KMS-11 (cell line): Measurements from ENCODE around the gene RAI14.

Experiments used
- H2AFZ ChIP-seq: fragments of 200-600 bp; sonication (generic); 2 replicates; pipeline ENCODE4 v1.6.1; 2016; ENCODE audit warnings: antibody characterized with exemption, mixed run types, low read depth
- H3K27ac ChIP-seq: fragments of 200-600 bp; sonication (generic); 2 replicates; pipeline ENCODE4 v1.6.1; 2016; ENCODE audit warnings: mild to moderate bottlenecking, mixed run types
- H3K27me3 ChIP-seq: fragments of 200-600 bp; sonication (generic); 2 replicates; pipeline ENCODE4 v1.6.1; 2017; ENCODE audit warnings: mild to moderate bottlenecking, low read depth, mixed run types, moderate library complexity; ENCODE audit not compliant: insufficient read depth
- H3K36me3 ChIP-seq: fragments of 200-600 bp; sonication (generic); 2 replicates; pipeline ENCODE4 v1.6.1; 2017; ENCODE audit warnings: mild to moderate bottlenecking, mixed run types; ENCODE audit not compliant: insufficient read depth
- H3K4me1 ChIP-seq: fragments of 200-600 bp; sonication (generic); 2 replicates; pipeline ENCODE4 v1.6.1; 2016; ENCODE audit warnings: mild to moderate bottlenecking, low read depth, mixed run types; ENCODE audit not compliant: poor library complexity, severe bottlenecking
- H3K4me2 ChIP-seq: fragments of 200-600 bp; sonication (generic); 2 replicates; pipeline ENCODE4 v1.7.0; 2016; ENCODE audit warnings: mild to moderate bottlenecking, mixed run types
- H3K4me3 ChIP-seq: fragments of 200-600 bp; sonication (generic); IDR thresholded peaks from 2 replicates; pipeline ENCODE4 v1.6.1; 2017; ENCODE audit warnings: low read depth, low read length, mixed read lengths; ENCODE audit not compliant: insufficient read depth
- H3K79me2 ChIP-seq: fragments of 200-600 bp; sonication (generic); 2 replicates; pipeline ENCODE4 v1.6.1; 2016; ENCODE audit warnings: low read depth, mixed run types; ENCODE audit not compliant: insufficient read depth
- H3K9ac ChIP-seq: fragments of 200-600 bp; sonication (generic); 2 replicates; pipeline ENCODE4 v1.6.1; 2016; ENCODE audit warnings: mild to moderate bottlenecking, mixed run types
- H4K20me1 ChIP-seq: fragments of 200-600 bp; sonication (generic); 2 replicates; pipeline ENCODE4 v1.6.1; 2016; ENCODE audit warnings: mild to moderate bottlenecking, mixed run types; ENCODE audit not compliant: insufficient read depth
- TF ChIP-seq, protein P1 (sequence below): fragments of 200-600 bp; sonication (generic); conservative IDR thresholded peaks from 2 replicates; pipeline ENCODE4 v1.6.1; 2017; ENCODE audit warnings: low read depth, mild to moderate bottlenecking, antibody characterized with exemption, low read length, moderate library complexity, mixed read lengths

Gene RAI14

DNA sequence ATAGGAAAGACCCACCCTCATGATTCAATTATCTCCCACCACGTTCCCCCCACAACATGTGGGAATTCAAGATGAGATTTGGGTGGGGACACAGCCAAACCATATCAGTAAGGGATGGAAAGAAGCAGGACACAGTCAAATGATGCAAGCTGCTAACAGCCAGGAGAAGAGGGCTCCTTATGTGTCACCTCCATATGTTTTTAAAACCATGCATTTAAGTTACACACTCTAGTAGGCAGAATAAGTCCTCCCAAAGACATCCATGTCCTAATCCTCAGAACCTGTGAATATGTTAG lies 178.6 kb downstream of the RAI14 start:
- Histone ChIP-seq H3K27me3 (no peaks in the 10 kb centered on the region), H3K9ac (no peak overlapping the region), H4K20me1 (no peaks in the 10 kb centered on the region), H3K4me1 (peaks cover 5% of the 10 kb centered on the region), H2AFZ (no peak overlapping the region), H3K4me2 (no peak overlapping the region), H3K36me3 (no peaks in the 10 kb centered on the region), H3K4me3 (no peak overlapping the region), H3K27ac (no peak overlapping the region), H3K79me2 (no peaks in the 10 kb centered on the region)
- TF ChIP-seq, protein P1, sequence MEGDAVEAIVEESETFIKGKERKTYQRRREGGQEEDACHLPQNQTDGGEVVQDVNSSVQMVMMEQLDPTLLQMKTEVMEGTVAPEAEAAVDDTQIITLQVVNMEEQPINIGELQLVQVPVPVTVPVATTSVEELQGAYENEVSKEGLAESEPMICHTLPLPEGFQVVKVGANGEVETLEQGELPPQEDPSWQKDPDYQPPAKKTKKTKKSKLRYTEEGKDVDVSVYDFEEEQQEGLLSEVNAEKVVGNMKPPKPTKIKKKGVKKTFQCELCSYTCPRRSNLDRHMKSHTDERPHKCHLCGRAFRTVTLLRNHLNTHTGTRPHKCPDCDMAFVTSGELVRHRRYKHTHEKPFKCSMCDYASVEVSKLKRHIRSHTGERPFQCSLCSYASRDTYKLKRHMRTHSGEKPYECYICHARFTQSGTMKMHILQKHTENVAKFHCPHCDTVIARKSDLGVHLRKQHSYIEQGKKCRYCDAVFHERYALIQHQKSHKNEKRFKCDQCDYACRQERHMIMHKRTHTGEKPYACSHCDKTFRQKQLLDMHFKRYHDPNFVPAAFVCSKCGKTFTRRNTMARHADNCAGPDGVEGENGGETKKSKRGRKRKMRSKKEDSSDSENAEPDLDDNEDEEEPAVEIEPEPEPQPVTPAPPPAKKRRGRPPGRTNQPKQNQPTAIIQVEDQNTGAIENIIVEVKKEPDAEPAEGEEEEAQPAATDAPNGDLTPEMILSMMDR, result no peak

DNA sequence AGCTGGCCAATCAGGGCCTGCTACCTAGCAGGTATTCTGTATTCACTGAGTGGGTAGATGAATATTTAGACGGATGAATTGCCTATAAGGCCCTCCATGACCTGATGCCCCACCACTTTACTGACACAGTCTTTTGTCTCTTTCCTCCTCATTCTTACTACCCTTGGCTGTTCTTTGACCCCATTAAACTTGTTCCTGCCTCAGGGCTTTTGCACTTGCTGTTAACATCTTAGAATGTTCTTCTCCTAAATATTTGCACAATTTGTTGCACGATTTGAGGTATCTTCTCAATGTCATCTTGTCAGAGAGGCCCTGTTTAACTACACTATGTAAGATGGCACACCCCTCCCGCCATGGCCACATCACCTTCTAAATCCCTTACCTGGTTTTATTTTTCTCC lies 179.5 kb downstream of the RAI14 start:
- no peak overlapping the region for H3K4me3 ChIP-seq
- H3K79me2 ChIP-seq, result no peaks in the 10 kb centered on the region
- no peak overlapping the region for H2AFZ ChIP-seq
- TF ChIP-seq, protein P1, result no peak
- H4K20me1 ChIP-seq, result no peaks in the 10 kb centered on the region
- peaks cover 5% of the 10 kb centered on the region for H3K4me1 ChIP-seq
- H3K9ac ChIP-seq, result no peak overlapping the region
- H3K4me2 ChIP-seq, result no peak overlapping the region
- H3K36me3 ChIP-seq, result no peaks in the 10 kb centered on the region
- no peaks in the 10 kb centered on the region for H3K27me3 ChIP-seq
- no peak overlapping the region for H3K27ac ChIP-seq

DNA sequence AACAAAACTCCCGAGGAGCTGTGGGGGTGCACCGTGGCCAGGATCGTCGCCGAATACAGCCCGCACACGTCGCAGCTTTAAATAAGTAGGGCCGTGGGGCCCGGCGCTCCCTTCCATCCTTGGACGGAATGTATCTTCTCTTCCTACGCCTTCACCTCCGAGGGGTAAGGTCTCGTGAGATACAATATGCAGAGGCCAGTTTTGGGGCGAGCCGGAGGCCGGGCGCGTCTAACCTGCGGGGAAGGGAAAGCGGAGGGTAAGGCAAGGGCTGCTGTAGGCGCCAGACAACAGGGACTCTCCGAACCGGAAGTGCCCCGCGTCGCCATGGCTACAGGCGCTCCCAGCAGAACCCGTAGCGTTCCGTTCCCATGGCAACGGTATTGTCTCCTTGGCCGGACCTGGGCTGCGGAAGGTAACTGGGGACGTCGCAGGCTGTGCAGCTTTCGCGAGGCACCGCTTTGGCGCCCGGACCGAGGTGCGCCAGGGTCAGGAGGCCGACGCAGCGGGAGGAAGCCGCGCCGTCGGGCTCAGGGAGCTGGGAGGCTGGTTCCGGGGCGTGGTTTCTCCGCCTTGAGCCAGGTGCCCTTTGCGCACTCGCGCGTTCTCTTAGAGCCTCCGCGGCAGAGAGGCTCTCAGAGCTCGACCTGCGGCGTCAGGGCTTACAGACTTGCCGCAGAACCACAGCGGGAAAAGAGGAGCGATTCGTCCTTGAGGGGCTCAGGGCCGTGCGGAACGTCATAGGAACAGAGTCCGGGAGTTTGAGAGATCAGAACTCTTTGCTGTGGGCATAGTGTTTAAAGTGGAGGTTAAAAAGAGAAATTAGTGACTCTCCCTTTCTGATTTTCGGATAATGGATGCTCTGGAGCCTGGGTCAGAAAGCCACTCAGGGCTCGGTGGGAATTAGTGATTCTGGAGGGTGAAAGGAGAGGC lies 182.9 kb downstream of the RAI14 start, which contains the start of gene TTC23L:
Gene TTC23L, plus strand, starts transcription at position 380 of the 930 bp plus-strand sequence. CDS start 1,508 bp downstream, outside the sequence.
- Histone ChIP-seq H2AFZ (peak within 1 kb of the TSS; percentile 98), H3K4me2 (peak within 1 kb of the TSS; percentile 72), H3K9ac (peak within 1 kb of the TSS; percentile 64), H3K4me1 (peaks cover 5% of the 10 kb centered on the region), H3K4me3 (no peak within 1 kb of the TSS), H3K27me3 (no peaks in the 10 kb centered on the region), H3K36me3 (no peaks in the 10 kb centered on the region), H4K20me1 (no peaks in the 10 kb centered on the region), H3K79me2 (no peaks in the 10 kb centered on the region), H3K27ac (peak within 1 kb of the TSS; percentile 61)
- TF ChIP-seq, protein P1, result no peak

DNA sequence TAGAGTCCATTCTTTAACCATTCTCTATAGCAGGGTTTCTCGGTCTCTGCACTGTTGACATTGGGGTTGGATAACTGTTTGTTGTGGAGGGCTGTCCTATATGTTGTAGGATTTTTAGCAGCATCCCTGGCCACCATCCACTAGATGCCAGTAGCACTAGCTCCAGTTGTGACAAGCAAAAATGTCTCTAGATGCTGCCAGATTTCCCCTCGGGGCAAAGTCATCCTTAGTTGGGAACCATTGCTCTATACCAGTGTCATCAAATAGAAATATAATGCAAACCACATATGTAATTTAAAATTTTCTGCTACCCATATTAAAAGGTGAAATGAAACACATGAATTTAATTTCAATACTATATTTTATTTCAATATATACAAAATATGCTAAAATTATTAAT lies 185.7 kb downstream of the RAI14 start:
- no peaks in the 10 kb centered on the region for H4K20me1 ChIP-seq
- H3K27ac ChIP-seq, result no peak overlapping the region
- H3K4me3 ChIP-seq, result no peak overlapping the region
- no peak overlapping the region for H3K4me2 ChIP-seq
- H3K79me2 ChIP-seq, result no peaks in the 10 kb centered on the region
- H3K4me1 ChIP-seq, result peaks cover 5% of the 10 kb centered on the region
- H2AFZ ChIP-seq, result no peak overlapping the region
- no peak overlapping the region for H3K9ac ChIP-seq
- no peaks in the 10 kb centered on the region for H3K36me3 ChIP-seq
- TF ChIP-seq, protein P1, result no peak
- H3K27me3 ChIP-seq, result no peaks in the 10 kb centered on the region
